Stimulated activated CD4-positive, alpha-beta T cell treated with anti-CD3 and anti-CD28 coated beads, Interleukin-4, amount 100 ng/mL, for 1 hour (primary cell): ENCODE data around the gene DGKE.
A peak's percentile ranks its signal among the peaks of the same experiment; 100 is the strongest.

Source experiments
- DNase-seq: peaks from one replicate; pipeline ENCODE4 v3.0.0-alpha.2; 2020

DGKE gene

GRCh38 chr17:56851008-56851407 is 17.1 kb downstream of the DGKE start:
- no peak for DNase-seq

DNA sequence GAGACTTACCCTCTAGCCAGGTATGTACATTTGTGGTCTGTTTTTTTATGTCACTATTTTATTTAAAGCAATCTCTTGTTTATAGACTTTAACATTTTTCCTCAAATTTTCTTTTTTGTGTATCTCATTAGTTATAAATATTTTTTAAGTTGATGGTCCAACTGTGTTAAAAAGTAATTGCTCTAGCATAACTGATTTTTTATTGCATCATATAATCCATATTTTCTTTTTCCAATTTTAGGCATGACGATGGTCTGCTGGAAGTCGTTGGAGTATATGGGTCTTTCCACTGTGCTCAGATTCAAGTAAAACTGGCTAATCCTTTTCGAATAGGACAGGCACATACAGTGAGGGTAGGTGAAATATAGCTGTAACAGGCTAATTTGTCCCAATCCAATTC is 27.9 kb downstream of the DGKE start:
- no peak for DNase-seq

GRCh38 chr17:56863974-56864373 is 30.0 kb downstream of the DGKE start:
- no peak for DNase-seq

GRCh38 chr17:56866076-56866475 is 32.1 kb downstream of the DGKE start:
- DNase-seq = no peak

- DNase-seq = no peak
Observed at GRCh38 chr17:56866496-56866895, 32.5 kb downstream of the DGKE start.

DNA sequence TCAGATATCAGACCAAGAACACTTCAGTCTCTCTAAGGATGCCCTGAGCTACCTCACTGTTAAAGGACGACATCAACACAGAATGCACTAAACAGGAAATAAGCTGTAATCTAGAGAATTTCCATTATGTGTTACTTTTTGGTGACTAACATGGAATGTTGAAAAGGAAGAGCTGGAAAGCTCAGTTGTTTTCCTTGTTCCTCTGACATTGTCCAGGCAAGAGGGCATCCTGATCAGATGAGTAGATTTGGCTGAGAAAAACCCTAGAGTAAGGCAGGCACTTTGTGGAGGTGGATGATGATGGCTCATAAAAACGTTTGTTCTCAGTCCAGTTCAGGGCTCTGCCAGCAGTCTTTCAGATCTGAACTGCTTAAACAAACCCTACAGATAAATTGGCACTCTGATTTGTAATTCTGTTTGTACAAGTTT is 34.0 kb downstream of the DGKE start:
- no peak for DNase-seq

- DNase-seq = no peak
Observed at GRCh38 chr17:56868716-56869115, 34.8 kb downstream of the DGKE start.

DNA sequence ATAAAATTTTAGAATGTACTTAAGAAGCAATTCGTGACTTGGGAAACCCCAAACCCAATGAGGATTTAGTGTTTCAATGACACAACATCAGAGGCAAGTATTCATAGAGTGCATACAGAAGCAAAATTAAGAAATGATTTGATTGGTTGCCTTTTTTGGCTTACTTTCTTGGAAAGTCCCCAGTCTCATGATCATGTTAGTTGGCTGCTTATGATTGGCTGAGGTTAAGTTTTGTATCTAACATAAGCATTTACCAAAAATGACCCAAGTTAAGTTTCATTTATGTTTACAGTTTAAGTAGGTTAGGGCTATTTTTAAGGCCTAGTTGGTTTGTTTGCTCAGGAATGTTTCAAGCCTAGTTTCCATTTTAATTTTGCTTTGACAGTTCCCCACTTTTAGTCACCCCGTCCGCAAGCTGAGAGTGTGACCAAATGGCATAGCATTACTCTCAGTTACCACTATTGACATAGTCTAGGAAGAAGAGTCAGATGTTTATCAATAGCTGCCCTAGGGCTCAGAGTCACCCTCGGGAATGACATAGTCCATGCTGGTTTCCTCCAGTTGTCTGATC is 36.2 kb downstream of the DGKE start:
- DNase-seq = no peak

- no peak for DNase-seq
Observed at GRCh38 chr17:56876766-56877179, 42.8 kb downstream of the DGKE start.

DNA sequence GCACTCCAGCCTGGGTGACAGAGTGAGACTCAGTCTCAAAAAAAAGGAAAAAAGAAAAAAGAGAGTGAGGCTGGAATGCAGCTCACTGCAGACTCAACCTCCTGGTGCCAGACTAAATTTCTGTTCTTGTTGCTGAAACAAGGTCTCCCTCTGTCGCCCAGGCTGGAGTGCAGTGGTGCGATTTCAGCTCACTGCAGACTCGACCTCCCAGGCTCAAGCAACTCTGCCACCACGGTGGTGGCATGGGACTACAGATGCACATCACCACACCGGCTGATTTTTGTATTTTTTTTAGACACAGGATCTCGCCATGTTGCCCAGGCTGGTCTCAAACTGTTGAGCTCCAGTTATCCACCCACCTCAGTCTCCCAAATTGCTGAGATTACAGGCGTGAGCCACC is 45.3 kb downstream of the DGKE start:
- no peak for DNase-seq

DNA sequence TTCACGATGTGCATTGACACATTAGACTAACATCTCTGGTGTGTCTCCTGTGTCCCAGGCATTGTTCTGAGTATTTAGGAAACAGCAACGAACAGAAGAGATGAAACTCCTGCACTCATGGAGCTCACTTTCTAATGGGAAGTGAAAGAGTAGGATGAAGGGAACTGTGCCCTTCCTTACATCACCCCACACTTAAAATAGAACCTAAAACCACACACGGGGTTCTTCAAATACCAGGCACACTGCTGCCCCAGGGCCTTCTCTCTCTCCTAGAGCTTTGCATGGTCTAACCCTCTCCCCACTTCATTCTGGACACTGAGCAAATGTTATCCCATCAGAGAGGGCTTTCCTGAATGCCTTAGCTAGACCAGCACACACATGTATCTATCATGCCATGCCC is 46.2 kb downstream of the DGKE start:
- no peak for DNase-seq

DNA sequence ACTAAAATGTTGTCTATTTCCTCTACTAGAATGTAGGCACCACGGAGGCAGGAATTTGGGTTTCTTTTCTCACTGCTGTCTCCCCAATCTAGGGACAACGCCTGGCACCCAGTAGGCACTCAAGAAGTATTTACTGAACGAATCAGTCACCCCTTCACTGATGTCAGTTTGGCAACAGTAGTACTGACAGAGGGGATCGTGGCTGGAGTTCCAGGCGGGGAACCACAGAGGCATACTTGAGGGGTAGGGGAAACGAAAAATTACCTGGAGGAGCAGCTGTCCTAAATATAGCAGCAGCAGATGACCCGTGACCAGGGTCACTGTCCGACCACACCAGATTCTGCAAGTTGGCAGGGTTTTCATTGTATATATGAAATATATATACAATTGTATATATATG is 46.6 kb downstream of the DGKE start:
- no peak for DNase-seq

DNA sequence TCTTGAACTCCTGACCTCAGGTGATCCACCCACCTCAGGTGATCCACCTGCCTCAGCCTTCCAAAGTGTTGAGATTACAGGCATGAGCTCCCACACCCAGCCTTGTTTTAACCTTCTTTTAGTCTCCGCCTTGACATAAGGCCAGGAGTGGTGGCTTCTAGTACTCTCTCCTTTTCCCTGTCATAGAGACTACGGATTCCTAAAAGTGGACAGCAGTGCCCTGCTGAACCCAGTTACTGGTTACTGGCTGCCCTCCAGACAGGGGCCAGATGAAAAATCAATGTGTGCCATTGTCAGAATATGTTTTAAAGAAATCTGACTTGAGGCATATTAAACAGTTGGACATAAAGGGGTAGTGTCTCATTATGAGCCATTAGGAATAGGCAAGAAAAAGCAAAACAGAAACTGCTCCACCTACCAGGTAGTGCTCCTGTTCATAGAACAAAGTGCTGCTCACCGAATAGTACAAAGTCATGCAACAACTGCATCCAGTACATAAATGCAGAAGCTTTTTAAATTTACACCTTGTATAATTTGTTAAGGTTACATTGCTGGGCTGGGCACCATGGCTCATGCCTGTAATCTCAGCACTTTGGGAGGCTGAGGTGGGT is 47.8 kb downstream of the DGKE start:
- DNase-seq = no peak

- no peak for DNase-seq
Observed at GRCh38 chr17:56883616-56884015, 49.7 kb downstream of the DGKE start.

DNA sequence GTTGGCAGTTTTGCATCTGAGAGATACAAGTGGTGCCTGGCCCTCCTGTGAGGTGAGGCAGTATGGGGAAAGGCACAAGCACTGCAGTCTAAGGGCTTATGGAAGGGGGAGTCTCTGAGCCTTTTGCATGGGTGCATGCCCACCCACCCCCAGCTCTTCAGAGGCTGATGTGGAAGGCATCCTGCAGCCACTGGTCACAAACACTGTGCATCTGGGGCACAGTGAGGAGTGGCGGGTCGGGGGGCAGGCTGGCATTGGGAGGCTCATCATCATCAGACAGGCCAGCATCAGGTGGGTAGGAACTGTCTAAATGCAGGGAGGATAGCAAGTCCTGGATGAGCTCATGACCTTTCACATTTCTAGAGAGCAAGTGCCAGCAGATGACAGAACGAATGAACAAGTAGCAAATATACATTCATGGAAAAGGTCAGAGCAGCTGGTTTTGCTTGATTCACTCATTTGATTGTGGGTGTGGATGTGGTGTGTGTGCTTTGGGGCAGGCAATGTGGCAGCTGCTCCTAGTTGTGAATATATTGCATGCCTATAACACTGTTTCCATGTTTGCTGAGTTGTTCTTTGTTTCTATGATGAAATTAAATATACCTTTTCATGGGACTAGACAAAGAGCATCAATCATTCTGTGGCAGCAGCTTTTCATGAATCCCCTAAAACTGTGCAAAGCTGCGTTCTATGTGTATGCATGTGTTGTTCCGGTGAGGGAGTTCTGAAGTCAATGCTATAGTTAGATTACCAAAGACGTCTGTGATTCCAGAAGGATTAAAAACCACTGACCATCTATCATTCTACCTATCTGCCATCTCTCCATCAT is 50.7 kb downstream of the DGKE start:
- DNase-seq = no peak

DNA sequence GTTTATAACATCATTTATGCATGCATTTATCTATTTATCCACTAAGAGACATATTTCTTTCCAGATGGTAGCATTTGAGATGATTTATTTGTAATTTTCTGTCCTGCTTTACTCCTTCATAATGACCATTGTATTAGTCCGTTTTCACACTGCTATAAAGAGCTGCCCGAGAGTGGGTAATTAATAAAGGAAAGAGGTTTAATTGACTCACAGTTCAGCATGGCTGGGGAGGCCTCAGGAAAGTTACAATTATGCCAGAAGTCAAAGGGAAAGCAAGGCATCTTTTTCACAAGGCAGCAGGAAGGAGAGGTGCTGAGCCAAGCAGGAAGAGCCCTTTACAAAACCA is 51.3 kb downstream of the DGKE start:
- no peak for DNase-seq

DNA sequence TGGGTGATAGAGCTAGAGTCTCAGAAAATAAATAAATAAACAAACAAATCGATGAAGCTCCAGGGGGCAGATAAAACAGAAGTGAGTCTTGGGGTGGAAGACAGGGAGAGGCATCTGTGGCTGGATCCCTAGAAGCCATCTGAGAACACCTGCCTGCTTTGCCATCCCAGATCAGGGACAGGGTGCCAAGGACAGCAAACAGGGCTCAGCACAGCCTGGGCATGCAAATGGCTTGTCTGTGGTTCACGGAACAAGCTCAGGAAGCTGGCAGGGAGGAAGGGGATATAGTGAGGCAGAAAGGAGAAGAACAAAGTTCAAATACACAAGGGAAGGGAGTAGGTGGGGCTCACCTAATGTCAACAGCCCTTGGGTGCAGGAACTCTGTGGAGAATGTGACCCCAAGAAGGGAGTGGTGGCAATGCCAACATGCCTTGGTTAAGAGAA is 52.4 kb downstream of the DGKE start:
- DNase-seq = no peak

DNA sequence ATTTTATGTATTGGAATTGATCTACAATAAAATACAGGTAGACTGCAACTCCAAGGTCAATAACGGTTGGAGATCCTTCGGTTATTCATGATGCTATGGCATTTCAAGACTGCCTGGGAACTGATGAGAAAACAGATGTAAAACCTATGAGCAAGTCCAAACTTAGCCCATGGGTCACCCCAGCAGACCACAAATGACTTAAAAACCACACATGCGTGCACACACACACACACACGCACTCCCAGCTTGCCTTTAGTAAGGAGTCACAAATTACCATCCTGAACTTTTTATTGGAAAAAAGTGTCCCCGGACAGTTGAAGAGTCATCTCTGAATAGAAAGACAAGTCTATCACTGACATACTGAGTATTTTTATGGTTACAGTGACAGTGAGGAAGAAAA is 53.2 kb downstream of the DGKE start:
- DNase-seq = no peak

DNA sequence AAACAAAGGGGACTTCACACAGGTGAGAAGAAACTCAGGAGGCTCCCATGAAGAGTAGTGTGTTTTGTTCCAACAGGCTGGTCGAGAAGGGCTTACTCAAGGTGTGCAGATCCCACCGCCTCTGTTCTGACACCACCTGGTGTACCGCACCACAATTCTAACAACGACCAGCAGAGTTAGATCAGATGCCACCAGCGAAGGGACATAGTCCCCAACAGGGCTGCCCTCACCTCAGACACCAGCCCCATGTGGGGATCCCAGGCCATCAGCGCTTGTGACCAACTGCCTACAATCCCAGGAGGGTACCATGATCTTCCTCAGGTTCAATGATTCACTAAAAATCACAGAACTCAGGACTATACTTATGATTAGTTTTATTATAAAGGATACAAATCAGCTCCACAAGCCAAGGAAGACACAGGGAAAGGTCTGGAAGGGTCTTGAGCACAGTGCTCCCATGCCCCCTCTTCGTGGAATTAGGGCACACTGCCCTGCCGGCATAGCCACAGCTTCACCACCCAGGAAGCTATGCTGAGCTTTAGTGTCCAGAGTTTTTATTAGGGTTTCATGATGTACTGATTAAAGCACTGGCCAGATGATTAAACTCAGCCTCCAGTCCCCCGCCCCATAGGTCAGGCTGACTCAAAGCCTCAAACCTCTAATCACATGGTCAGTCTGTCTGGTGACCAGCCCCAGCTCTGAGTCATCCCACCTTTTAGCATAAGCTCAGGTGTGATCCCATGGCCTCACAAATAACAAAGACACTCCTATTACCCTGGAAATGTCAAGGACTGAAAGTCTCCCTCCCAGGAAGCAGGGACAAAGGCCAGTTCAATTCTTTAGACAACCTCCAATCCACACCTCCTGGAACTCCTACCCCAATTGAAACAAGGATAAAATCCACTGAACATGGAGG is 53.9 kb downstream of the DGKE start:
- no peak for DNase-seq

GRCh38 chr17:56890390-56890789 is 56.4 kb downstream of the DGKE start:
- DNase-seq = no peak

GRCh38 chr17:56890906-56891674 is 57.1 kb downstream of the DGKE start:
- no peak for DNase-seq

DNA sequence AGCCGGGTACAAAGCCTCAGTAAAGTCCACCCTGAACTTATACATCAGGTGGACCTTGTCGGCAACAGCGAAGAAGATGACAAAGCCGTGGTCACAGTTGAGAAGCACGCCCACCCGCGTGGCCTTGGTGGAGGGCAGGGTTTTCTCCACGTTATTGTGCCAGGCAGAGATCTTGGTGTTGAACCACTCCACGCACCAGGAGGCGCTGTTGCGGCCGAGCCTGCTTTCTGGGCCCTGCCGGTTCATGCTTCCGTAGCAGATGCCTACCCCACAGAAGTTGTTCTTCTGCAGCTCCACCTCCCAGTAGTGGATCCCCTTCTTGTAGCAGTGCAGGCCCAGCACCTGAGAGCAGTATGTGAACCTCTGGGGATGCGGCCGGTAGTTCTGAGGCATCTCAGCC is 57.8 kb downstream of the DGKE start:
- peak; percentile 67 for DNase-seq

- DNase-seq = no peak
Observed at GRCh38 chr17:56892333-56892732, 58.4 kb downstream of the DGKE start.
